HG03039 (cell line): ENCODE data around the gene CD177.
"Not testable (repeated sequence)": the region's sequence is repeated elsewhere in the genome, so short reads cannot be mapped to it uniquely, and the experiment has no call there.

ENCODE experiments used
- ATAC-seq: cut with Tn5 transposase; IDR thresholded peaks from one replicate; pipeline ENCODE4 v1.9.1; 2021; ENCODE audit warnings: mild to moderate bottlenecking, moderate library complexity; ENCODE audit not compliant: unreplicated experiment

The CD177 gene

GRCh38 chr19:43353606-43354304 is at the start of gene CD177:
Gene CD177 (plus strand): TSS chr19:43353686. CDS start chr19:43353715, 29 bp downstream.
- no peak for ATAC-seq

GRCh38 chr19:43305642-43306041 is 47.8 kb upstream of the CD177 start:
- no peak for ATAC-seq

- no peak for ATAC-seq
These were observed 47.4 kb upstream of the CD177 start for GRCh38 chr19:43306097-43306496.

GRCh38 chr19:43308244-43308815 is 45.2 kb upstream of the CD177 start:
- ATAC-seq = no peak

GRCh38 chr19:43309466-43309865 is 44.0 kb upstream of the CD177 start:
- no peak for ATAC-seq

GRCh38 chr19:43310221-43310620 is 43.3 kb upstream of the CD177 start:
- ATAC-seq = no peak

GRCh38 chr19:43311256-43311655 is 42.2 kb upstream of the CD177 start:
- ATAC-seq = no peak

- no peak for ATAC-seq
These were observed 41.8 kb upstream of the CD177 start for GRCh38 chr19:43311706-43312105.

- no peak for ATAC-seq
These were observed 39.6 kb upstream of the CD177 start for GRCh38 chr19:43313711-43314495.

- ATAC-seq = no peak
These were observed 37.6 kb upstream of the CD177 start for GRCh38 chr19:43315851-43316250.

- no peak for ATAC-seq
These were observed 36.7 kb upstream of the CD177 start for GRCh38 chr19:43316591-43317319.

GRCh38 chr19:43318203-43318602 is 35.3 kb upstream of the CD177 start:
- ATAC-seq = no peak

GRCh38 chr19:43318796-43319314 is 34.6 kb upstream of the CD177 start:
- ATAC-seq = no peak

- ATAC-seq = no peak
These were observed 32.9 kb upstream of the CD177 start for GRCh38 chr19:43320546-43320945.

- ATAC-seq = not testable (repeated sequence)
These were observed 26.7 kb upstream of the CD177 start for GRCh38 chr19:43326761-43327160.

GRCh38 chr19:43328561-43328960 is 24.9 kb upstream of the CD177 start:
- ATAC-seq = not testable (repeated sequence)

- not testable (repeated sequence) for ATAC-seq
These were observed 24.4 kb upstream of the CD177 start for GRCh38 chr19:43329049-43329448.

GRCh38 chr19:43329989-43330388 is 23.5 kb upstream of the CD177 start:
- no peak for ATAC-seq

- no peak for ATAC-seq
These were observed 22.6 kb upstream of the CD177 start for GRCh38 chr19:43330726-43331434.

- no peak for ATAC-seq
These were observed 22.0 kb upstream of the CD177 start for GRCh38 chr19:43331435-43332010.
